Stimulated activated CD4-positive, alpha-beta T cell treated with anti-CD3 and anti-CD28 coated beads, Interleukin-12 subunit alpha, Interleukin-12 subunit beta, amount 100 ng/mL, for 24 hours (primary cell): Measurements from ENCODE around the gene CFP.
A peak's percentile ranks its signal among the peaks of the same experiment; 100 is the strongest.
"Not testable (repeated sequence)": the region's sequence is repeated elsewhere in the genome, so short reads cannot be mapped to it uniquely, and the experiment has no call there.

Source experiments
- DNase-seq, 2 experiments: peaks; one replicate each; pipeline ENCODE4 v3.0.0-alpha.2; 2020; ENCODE audit warnings: low read depth in 2 of 2

Gene CFP

GRCh38 chrX:47603125-47603524 lies 26.6 kb downstream of the CFP start:
- DNase-seq, result not testable (repeated sequence)

- no peak for DNase-seq
Observed at GRCh38 chrX:47597222-47597621, 32.5 kb downstream of the CFP start.

GRCh38 chrX:47596256-47596655 lies 33.5 kb downstream of the CFP start:
- DNase-seq, result no peak

DNA sequence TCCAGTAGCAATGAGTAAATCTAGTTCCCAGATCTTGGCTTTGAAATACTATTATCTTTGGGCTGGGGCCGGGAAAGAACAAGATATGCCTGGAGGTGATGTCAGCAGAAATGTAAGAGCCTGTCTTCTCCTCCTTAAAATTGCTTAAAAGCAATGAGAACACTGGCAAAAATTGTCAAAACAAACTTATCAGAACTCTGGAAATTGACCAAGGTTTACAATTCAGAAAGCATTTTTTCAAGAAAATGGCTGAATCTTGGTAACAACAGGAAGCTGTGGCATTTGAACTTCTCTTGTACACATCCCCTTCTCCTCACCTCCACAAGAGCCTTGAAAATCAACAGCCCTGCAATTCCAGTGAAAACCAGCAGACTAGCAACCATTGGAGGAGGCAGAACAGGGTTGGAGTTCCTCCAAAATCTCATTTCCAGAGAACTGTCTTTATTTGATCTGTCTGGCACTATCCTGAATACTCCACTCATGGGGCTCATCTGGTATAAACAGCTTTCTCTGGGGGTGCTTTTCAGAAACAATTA lies 33.9 kb downstream of the CFP start:
- DNase-seq, result no peak

GRCh38 chrX:47593522-47593921 lies 36.2 kb downstream of the CFP start:
- DNase-seq, result no peak

- no peak for DNase-seq
Observed at GRCh38 chrX:47590984-47591383, 38.7 kb downstream of the CFP start.

DNA sequence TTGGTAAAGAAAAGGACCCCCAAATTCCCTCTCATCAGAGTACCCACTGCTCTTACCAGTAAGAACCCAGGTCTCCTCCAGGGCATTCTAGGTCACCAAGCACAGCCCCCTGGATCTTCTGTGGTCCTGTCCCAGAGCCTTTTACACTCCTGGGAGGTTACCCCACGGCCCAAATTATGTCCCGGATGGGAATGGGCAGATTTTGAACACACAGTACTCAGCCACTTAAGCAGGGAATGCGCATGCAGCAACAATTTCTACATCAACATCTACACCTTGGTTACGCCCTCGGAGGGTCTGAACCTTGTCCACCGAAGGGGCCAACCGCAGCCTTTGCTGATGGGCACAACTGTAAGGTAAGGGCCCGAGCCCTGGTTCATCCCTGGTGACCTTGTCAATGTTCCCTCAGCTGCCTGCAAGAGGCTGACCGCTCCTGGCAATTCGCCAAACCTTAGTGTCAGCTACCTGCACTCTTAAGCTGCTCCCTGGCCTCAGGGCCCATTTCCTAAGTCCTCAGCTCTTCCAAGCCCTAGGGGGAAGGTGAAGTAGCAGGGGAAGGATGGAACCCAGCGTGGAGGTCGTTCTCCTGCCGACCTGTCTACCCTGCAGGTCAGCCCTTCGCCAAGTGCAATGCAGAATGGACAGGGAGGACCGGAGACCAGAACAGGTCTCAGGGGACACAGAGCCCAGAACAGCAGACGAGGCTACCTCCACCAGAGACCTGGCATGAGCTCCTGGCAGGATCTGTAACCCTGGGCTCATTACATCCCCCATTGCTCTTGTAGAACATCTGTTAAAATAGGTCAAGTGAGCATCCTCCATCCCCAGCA lies 41.6 kb downstream of the CFP start:
- no peak for DNase-seq

DNA sequence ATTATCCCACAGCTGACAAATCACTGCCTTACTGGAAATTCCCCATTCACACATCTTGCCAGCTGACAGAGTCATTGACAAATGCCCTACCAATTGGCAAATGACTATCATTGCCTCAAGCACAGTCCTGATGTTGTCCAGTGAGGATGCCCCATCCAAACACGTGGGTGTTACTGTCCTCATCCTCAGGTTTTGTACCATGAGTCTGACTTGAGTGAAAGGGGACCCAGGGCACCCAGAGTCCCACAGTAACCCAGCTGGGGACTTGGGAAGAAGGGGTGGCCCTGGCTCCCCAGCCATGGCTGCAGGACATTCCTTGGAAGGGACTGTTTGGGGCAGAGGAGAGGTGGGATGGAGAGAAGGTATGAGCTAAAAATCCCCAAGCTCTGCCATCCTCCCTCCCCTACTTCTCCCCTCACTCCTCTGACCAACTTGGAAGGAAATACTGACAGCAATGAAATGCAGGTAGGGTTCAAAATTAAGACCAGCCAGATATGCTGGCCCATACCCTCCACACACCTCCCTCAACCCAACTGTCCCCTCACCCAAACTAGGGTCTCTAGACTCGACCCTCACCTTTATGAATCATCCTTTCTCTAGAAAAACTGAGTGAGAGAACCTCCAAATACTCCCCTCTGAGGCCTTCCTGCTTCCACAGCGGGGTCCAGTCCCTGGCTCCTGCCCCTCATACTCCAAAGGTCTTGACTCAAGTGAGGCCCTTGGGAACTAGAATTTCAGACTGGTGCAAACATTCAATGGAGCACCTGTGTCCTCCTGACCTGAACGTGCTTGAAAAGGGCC lies 42.4 kb downstream of the CFP start:
- no peak for DNase-seq

DNA sequence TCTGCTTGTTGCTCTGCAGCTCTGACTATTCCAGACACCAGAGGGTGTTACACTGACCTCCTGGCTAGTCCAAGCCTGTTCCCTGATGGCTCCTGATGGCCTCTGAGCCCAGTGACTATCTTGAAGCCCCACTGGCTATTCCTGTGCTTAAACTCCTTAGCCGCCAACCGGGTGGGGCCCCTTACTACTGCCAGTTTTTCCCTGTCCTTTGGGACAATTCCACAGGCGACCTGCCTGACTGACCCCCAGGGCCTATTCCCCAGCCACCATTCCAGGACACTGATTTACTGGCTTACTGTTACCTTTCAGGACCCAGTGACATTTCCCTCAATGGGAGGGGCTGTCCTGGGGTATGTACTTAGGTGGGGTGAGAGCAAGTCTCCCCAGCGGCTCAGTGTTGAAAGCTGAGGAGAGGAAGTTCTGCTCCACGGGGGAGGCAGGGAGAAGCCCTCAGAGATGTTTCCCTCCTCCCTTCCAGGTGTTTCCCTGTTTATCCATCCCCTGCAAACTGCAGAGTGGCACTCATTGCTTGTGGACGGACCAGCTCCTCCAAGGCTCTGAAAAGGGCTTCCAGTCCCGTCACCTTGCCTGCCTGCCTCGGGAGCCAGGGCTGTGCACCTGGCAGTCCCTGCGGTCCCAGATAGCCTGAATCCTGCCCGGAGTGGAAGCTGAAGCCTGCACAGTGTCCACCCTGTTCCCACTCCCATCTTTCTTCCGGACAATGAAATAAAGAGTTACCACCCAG lies 43.5 kb downstream of the CFP start:
- DNase-seq, result no peak

DNA sequence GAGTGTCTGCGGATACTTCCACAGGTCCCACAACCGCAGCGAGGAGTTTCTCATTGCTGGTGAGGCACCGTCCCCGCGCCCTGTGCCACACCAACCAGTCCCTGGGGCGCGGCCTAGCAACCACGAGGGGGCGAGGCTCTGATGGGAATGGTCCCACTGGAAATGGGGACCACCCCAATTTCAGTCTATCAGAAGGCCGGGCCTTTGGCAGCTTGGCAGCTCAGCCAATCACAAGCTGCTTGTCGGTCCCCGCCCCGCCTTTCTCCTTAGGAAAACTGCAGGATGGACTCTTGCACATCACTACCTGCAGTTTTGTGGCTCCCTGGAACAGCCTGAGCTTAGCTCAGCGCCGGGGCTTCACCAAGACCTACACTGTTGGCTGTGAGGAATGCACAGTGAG lies 44.5 kb downstream of the CFP start:
- no peak for DNase-seq

DNA sequence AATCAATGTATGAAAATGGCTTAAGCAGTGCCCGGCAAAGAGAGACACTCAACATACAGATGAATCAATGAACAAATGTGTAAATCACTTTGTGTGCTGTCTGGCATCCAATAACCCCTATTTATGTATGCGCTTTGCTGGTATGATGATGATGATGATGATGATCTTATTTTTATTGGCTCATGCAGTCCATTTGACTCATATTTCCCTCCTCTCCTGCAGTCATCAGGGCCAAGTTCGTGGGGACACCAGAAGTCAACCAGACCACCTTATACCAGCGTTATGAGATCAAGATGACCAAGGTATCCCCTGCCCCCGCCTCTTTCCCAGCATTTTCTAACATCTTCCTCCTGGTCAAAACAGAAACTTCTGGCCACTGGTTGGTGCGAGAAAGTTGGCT lies 45.0 kb downstream of the CFP start:
- no peak for DNase-seq

DNA sequence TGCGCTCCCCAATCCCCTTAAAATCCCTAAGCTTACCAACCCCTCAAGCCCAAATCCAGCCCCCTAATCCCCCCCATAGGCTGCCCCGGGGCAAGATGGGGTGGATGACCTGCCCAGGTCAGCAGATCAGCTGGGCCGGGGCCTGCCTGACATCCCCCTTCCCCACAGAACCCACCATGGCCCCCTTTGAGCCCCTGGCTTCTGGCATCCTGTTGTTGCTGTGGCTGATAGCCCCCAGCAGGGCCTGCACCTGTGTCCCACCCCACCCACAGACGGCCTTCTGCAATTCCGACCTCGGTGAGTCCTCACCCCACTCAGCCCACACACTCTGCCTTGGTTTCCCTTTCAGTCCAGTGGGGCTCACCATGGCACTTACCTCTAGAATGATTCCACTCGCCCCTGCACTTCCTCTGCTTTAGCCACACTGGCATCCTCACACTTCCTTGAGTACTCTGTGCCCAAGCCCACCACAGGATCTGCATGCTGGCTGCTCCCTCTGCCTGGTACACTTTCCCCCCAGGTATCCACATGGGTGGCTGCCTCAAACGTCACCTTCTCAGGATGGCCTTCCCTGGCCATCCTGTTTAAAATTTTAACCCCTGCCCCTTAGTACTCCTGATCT lies 46.4 kb downstream of the CFP start:
- no peak for DNase-seq

DNA sequence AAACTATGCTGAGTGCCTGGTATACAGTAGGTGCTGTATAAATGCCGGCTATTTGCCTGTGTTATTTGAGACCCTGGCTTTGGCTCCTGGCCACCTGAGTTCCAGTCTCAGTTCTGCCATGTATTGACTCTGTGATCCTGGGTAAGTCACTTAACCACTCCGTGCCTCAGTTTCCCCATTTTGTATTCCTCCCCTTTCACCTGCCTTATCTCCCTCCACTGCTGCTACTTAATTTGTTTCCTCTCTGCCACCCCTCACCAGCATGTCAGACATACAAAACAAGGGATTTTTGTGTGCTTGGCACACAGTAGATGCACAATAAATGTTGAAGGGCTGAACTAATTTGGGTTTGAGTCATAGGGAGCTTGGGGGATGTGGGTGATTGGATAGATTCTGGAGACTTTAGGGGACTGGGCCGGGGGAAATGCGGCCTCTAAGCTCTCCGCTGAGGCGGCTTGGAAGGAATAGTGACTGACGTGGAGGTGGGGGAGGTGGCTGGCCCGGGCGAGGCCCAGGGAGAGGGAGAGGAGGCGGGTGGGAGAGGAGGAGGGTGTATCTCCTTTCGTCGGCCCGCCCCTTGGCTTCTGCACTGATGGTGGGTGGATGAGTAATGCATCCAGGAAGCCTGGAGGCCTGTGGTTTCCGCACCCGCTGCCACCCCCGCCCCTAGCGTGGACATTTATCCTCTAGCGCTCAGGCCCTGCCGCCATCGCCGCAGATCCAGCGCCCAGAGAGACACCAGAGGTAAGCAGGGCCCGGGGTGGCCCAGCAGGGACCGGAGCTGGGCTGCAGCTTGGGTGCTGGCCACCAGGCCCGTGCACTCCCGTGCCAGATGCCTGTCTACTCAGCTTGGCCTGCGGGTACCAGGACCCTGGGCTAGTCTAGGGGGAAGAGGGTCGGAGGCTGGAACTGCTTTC lies 47.7 kb downstream of the CFP start, which contains the start of gene TIMP1:
TIMP1 (plus strand) TSS at position 706 of the 917 bp plus-strand sequence. CDS start 980 bp downstream, outside the sequence.
- peak; percentile 43 to 78 for DNase-seq

DNA sequence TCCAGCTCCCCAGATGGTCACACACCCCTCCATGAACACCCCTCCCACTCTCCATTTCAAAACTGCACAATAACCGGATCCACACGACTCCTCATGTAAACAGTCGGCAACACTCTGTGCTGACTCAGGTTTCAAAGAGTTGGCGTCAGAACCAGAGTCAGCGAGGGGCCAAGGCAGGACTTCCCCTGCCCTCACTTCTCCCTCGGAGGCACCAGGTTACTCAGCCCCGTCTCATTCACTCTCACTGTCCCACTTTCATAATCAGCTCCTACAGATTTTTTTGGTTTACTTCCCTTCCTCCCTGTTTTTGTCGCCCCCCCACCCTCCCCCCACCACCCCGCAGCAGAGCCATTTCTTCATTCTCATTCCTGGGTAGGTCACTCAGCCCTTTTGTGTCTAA lies 50.2 kb downstream of the CFP start:
- DNase-seq, result no peak

GRCh38 chrX:47578692-47579091 lies 51.0 kb downstream of the CFP start:
- no peak for DNase-seq

DNA sequence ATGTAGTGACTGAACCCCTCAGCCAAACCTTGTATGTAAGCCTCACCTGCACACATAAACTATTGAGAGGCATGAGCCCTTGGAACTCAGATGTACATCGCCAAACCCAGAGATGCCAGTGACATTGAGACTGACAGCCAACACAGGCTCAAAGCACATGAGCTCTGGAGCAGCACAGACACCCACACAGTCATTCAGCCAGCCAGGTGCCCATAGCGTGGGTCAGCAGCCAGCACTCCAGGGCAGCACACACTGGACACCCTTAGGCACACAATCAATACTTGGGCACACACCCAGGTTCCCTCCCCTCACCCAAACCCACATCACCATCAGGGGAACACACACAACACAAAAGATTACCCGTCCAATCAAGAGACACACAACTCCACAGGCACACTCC lies 51.8 kb downstream of the CFP start:
- DNase-seq, result no peak

GRCh38 chrX:47577424-47577823 lies 52.3 kb downstream of the CFP start:
- no peak for DNase-seq

GRCh38 chrX:47576021-47576898 lies 53.5 kb downstream of the CFP start:
- no peak for DNase-seq

DNA sequence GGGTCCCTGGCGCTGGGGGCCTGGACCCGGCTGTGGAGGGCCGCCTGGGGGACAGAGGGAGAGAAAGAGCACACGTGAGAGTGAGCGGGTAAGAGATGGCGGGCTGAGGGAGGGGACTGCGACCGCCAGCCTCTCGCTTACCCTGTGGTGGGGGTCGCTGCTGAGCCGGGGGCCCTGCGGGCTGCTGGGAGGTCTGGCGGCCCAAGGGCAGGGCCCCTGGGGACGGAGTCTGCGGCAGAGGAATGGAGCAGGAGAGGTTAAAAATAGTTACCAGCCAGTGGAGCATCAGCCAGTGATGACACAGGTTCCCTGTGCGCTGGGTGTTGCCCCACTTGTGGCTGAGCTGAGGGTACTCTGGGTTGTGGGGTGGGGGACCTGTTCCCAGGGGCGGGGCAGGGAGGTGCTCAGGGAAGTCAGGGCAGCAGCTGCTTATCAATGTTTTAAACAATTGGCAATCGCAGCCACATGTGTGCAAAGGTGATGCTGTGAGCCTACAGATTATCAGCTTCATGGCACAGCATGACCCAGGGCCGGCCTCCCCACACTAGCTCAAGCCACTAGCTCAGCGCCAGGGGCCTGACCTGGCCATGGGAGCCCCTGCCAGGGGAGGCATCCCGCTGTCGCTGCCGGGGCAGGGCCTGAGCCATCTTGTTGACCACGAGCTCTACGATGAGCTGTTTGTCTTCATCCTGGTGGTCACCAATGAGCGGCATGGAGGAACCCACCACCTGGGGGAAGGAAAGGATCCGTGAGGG lies 55.0 kb downstream of the CFP start:
- DNase-seq, result no peak
